Activated effector memory CD4-positive, alpha-beta T cell treated with Interleukin-2 at 50 U/mL for 16 hours (primary cell): ENCODE measurements around the gene DAAM1.
A peak's percentile ranks its signal among the peaks of the same experiment; 100 is the strongest.

Source experiments
- DNase-seq: peaks from one replicate; pipeline ENCODE4 v3.0.0-alpha.2; 2020

DAAM1 gene

GRCh38 chr14:59188461-59189090 is at the start of gene DAAM1:
TSS of gene DAAM1 (plus strand) at chr14:59188667. CDS start at chr14:59263478, 74,811 bp downstream.
- DNase-seq, result peak; percentile 95

DNA sequence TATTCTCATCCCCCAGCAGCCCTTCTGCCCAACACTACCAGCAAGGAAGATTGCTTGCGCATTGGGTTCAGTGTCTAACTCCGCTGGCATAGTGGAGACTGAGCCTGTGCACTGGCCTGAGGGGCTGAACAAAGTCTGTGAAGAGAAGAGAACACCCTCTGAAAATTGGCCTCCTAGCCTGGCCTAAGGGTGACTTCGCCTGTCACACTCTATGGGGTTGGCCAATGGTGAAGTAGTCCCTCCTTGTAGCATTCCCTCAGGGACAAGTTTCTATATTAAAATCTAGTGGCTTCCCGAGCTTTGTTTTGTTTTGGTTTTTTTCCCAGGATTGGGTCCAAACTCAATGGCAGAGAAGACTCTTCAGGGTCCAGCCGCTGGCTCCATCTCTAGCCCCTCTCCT is 49.1 kb upstream of the DAAM1 start:
- no peak for DNase-seq

GRCh38 chr14:59140106-59140843 is 48.2 kb upstream of the DAAM1 start:
- DNase-seq, result no peak

DNA sequence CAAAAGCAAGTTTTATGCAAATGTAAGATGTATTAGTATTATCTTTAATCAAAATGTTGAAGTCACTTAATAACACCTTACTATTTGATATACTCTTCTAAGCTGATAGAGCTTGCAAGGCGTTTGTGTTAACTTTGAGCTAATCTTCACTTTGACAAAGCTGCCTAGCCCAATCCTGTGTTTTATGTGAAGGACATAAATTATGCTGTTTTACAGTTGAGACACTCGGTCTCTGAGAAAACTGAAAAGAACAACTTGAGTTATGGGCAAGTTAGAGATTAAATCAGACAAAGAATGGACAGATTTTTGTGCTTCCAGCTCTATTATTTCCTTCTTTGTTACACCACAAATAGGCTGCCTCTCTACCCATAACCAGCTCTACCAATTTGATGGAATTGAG is 42.0 kb upstream of the DAAM1 start:
- no peak for DNase-seq

GRCh38 chr14:59147007-59147406 is 41.5 kb upstream of the DAAM1 start:
- DNase-seq, result no peak

GRCh38 chr14:59148334-59148900 is 40.0 kb upstream of the DAAM1 start:
- no peak for DNase-seq

- no peak for DNase-seq
Observed at GRCh38 chr14:59150990-59151389, 37.5 kb upstream of the DAAM1 start.

DNA sequence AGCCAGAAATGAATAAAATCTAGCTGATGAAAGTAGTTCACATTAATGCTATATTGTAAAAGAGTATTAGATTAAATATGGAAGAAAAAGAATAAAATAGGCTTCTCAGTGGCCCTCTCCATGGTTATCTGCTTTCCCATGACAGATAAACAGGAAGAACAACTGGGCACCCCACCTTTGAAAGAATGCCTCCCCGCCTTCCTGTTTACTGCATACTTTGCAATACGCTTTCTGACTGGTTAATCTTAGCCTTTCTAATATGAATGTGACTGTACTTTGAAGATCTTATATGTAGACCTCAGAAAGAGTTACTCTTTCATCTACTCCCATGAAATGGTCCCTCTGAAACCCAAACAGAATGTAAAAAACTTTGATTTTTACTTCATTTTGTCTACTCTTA is 34.1 kb upstream of the DAAM1 start:
- no peak for DNase-seq

GRCh38 chr14:59155886-59156285 is 32.6 kb upstream of the DAAM1 start:
- DNase-seq, result no peak

DNA sequence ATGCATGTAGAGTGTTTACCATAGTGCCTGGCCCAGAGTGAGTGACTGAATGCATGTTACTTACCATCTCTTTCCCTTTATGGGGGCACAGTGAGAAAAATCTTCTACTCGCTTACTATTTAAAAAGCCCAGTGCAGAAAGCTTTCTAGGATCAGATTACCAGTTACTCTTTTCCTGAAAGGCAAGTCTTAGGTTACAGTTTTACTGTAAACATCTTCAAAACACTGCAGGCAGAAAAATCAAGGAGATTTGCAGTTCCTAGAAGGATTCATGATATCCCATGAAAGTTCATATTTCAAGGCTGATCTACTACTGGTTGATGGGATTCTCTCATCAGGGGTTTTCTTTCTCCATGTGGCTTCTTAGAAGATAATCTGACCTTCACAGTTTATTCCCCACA is 29.3 kb upstream of the DAAM1 start:
- no peak for DNase-seq

- DNase-seq, result no peak
Observed at GRCh38 chr14:59160506-59160905, 28.0 kb upstream of the DAAM1 start.

GRCh38 chr14:59161561-59162175 is 26.8 kb upstream of the DAAM1 start:
- no peak for DNase-seq

- DNase-seq, result no peak
Observed at GRCh38 chr14:59166258-59166657, 22.2 kb upstream of the DAAM1 start.

GRCh38 chr14:59175404-59175803 is 13.1 kb upstream of the DAAM1 start:
- DNase-seq, result no peak

GRCh38 chr14:59176765-59177164 is 11.7 kb upstream of the DAAM1 start:
- no peak for DNase-seq

DNA sequence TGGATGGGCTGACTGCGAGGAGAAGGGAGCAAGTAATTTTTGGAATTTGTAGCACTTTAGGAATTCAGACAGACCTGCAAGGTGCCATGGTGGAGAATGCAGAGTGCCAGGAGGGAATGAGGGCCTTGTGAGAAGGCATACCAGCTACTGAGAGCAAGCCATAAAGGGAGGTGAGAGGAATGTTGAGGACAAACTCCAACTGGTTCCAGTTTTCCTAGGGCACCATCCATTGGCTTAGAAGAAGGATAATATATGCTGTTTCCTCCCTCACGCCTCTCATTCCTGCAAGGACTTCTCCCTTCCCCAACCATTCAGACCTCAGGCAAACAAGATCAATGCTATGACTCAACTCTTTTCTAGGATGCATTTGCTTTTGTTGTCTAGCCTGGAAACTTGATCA is 11.2 kb upstream of the DAAM1 start:
- DNase-seq, result no peak

DNA sequence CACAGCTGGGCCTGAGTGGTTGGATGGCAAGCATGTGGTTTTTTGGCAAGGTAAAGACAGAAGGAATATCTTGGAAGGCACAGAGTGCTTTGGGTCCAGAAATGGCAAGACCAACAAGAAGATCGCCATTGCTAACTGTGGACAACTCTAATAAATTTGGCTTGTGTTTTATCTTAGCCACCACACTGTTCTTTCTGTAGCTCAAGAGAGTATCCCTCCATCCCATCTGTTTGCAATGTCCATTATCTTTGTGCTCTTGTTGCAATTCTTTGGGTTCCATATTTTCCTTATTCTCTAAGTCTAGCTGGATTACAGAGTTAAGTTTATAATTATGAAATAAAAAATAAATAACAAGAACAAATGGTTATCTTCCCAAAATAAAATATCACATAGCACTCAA is 6.7 kb upstream of the DAAM1 start:
- DNase-seq, result no peak

GRCh38 chr14:59182641-59183040 is 5.8 kb upstream of the DAAM1 start:
- no peak for DNase-seq

DNA sequence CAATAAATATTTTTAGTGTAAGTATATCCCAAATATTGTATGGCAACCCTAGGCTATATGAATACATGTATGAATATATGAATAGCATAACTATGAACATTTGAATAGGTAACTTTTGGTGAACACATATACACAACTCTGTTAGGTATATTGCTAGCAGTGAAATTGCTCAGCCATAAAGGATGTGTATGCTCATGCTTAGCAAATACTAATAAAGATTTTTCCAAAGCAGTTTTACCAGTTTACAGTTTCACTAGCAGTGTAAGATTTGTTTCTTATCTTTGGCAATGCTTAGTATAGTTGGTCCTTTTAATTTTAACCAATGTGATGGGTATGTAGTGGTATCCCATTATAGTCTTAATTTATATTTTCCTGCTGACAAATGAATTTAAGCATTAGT is 5.3 kb upstream of the DAAM1 start:
- DNase-seq, result no peak

DNA sequence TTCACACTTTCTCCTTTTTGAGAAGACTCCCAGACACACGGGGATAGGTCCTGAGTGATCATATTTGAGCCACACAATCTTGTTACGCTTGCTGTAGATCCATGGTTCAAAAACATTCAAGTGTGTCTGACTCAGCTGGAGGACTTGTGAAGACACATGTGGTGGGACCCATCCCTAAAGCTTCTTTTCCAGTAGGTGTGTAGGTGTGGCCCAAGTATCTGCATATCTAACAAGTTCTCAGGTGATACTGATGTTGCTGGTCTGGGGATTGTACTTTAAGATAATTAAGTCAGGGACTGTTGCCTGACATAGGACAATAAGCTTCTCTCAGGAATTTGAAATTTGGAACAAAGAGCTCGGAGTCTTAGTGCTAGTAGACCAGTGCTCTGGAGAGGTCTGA is 4.1 kb upstream of the DAAM1 start:
- DNase-seq, result no peak

DNA sequence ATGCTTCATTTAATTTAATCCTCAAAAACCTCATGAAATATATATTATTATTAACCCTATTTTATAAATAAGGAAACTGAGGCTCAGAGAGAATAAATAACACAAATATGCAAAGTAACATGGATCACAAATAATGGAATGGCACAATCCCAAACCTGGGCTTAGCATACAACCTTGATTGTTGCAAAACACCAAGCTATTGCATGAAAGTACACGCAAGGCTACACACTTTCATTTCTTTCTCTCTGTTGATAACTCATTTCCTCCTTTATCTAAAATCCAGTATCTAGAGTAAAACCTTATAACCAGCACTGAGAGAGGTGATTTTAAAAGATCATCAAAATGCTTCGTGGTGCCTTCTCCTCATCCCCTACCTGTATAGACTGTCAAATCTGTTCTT is 2.8 kb upstream of the DAAM1 start:
- DNase-seq, result no peak

GRCh38 chr14:59186306-59186705 is 2.2 kb upstream of the DAAM1 start:
- DNase-seq, result no peak

DNA sequence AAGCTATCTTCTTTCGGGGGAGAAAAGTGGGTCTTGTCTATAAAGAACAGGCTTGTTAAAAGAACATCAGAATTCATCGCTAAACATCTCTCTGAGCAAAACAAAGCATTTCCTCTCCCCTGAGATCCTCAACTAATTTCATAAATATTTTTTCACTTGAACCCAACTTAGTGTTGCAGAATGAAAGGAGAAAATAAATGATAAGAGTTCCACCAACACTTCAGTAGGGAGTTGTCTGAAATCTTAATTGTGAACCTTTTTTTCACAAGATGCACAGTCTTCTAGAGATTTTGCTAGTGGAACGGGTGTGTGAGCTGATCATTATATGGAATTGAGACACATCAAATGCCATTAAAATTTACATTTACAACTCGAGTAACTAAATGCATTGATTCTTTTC is 1.3 kb upstream of the DAAM1 start:
- no peak for DNase-seq
